SK-N-SH treated with all-trans-retinoic acid at 6 μM for 48 hours (cell line): ENCODE results near the gene SFXN1.

Experiments used
- ATAC-seq: fragments of 200-7000 bp; cut with Tn5 transposase; 3 replicates; pipeline ENCODE4 v1.9.1; 2020; ENCODE audit warnings: mild to moderate bottlenecking, moderate library complexity
- ARNTL ChIP-seq: fragments of 450-650 bp; formaldehyde crosslinking; IDR thresholded peaks from 2 replicates; pipeline ENCODE4 v1.5.0; 2020; ENCODE audit warnings: low read depth, mild to moderate bottlenecking, moderate library complexity, borderline replicate concordance
- BACH2 ChIP-seq: fragments of 250-450 bp; sonication (Bioruptor Pico); IDR thresholded peaks from 2 replicates; pipeline ENCODE4 v1.9.0; 2021; ENCODE audit warnings: mild to moderate bottlenecking, borderline replicate concordance
- CSDC2 ChIP-seq: fragments of 250-450 bp; sonication (Bioruptor Pico); IDR thresholded peaks from 2 replicates; pipeline ENCODE4 v1.5.0; 2020; ENCODE audit warnings: mild to moderate bottlenecking, moderate library complexity
- ESRRG ChIP-seq: fragments of 250-450 bp; sonication (Bioruptor Pico); IDR thresholded peaks from 2 replicates; pipeline ENCODE4 v1.6.1; 2021; ENCODE audit warnings: mild to moderate bottlenecking
- GLIS3 ChIP-seq: fragments of 250-450 bp; sonication (Bioruptor Pico); IDR thresholded peaks from 2 replicates; pipeline ENCODE4 v1.5.0; 2020; ENCODE audit warnings: mild to moderate bottlenecking, moderate library complexity
- ISL1 ChIP-seq: fragments of 250-450 bp; sonication (Bioruptor Pico); IDR thresholded peaks from 2 replicates; pipeline ENCODE4 v2.1.2; 2022; ENCODE audit warnings: mild to moderate bottlenecking, moderate library complexity
- OSR1 ChIP-seq: fragments of 250-450 bp; sonication (Bioruptor Pico); IDR thresholded peaks from 2 replicates; pipeline ENCODE4 v1.8.0; 2022; ENCODE audit warnings: moderate library complexity, mild to moderate bottlenecking, inconsistent platforms
- RARB ChIP-seq: fragments of 250-450 bp; sonication (Bioruptor Pico); IDR thresholded peaks from 2 replicates; pipeline ENCODE4 v1.8.0; 2021; ENCODE audit warnings: mild to moderate bottlenecking, moderate library complexity
- SNAI2 ChIP-seq: fragments of 250-450 bp; sonication (Bioruptor Pico); IDR thresholded peaks from 2 replicates; pipeline ENCODE4 v1.5.0; 2020; ENCODE audit warnings: mild to moderate bottlenecking, moderate library complexity
- TCF4 ChIP-seq: fragments of 250-450 bp; sonication (Bioruptor Pico); IDR thresholded peaks from 2 replicates; pipeline ENCODE4 v1.8.0; 2021; ENCODE audit warnings: mild to moderate bottlenecking, moderate library complexity, borderline replicate concordance
- TOX ChIP-seq: fragments of 250-450 bp; sonication (Bioruptor Pico); IDR thresholded peaks from 2 replicates; pipeline ENCODE4 v1.8.0; 2021; ENCODE audit warnings: mild to moderate bottlenecking, moderate library complexity, borderline replicate concordance
- ZC3H10 ChIP-seq: fragments of 250-450 bp; sonication (Bioruptor Pico); IDR thresholded peaks from 2 replicates; pipeline ENCODE4 v1.5.1; 2021; ENCODE audit warnings: mild to moderate bottlenecking, moderate library complexity
- ZFP3 ChIP-seq: fragments of 250-450 bp; sonication (Bioruptor Pico); IDR thresholded peaks from 2 replicates; pipeline ENCODE4 v1.5.0; 2020; ENCODE audit warnings: mild to moderate bottlenecking, moderate library complexity
- ZFP30 ChIP-seq: fragments of 450-650 bp; formaldehyde crosslinking; IDR thresholded peaks from 2 replicates; pipeline ENCODE4 v1.5.0; 2022; ENCODE audit warnings: mild to moderate bottlenecking, moderate library complexity
- ZNF565 ChIP-seq: fragments of 450-650 bp; formaldehyde crosslinking; conservative IDR thresholded peaks from 2 replicates; pipeline ENCODE4 v1.5.0; 2020; ENCODE audit warnings: low read depth, mild to moderate bottlenecking, moderate library complexity
- ZNF70 ChIP-seq: fragments of 450-650 bp; formaldehyde crosslinking; IDR thresholded peaks from 2 replicates; pipeline ENCODE4 v1.5.0; 2020; ENCODE audit warnings: mild to moderate bottlenecking, moderate library complexity
- TF ChIP-seq, protein P1 (sequence below): fragments of 250-450 bp; sonication (Bioruptor Pico); IDR thresholded peaks from 2 replicates; pipeline ENCODE4 v1.5.0; 2020; ENCODE audit warnings: mild to moderate bottlenecking, moderate library complexity
- TF ChIP-seq, protein P2 (sequence below): fragments of 250-450 bp; sonication (Bioruptor Pico); IDR thresholded peaks from 2 replicates; pipeline ENCODE4 v1.8.0; 2021; ENCODE audit warnings: low read depth, mild to moderate bottlenecking, moderate library complexity, borderline replicate concordance
- TF ChIP-seq, protein P3 (sequence below): fragments of 250-450 bp; sonication (Bioruptor Pico); IDR thresholded peaks from 2 replicates; pipeline ENCODE4 v1.5.1; 2021; ENCODE audit warnings: mild to moderate bottlenecking, moderate library complexity
- TF ChIP-seq, protein P4 (sequence below): fragments of 250-450 bp; sonication (Bioruptor Pico); IDR thresholded peaks from 2 replicates; pipeline ENCODE4 v1.8.0; 2020; ENCODE audit warnings: mild to moderate bottlenecking, moderate library complexity, borderline replicate concordance
- TF ChIP-seq, protein P5 (sequence below): fragments of 250-450 bp; sonication (Bioruptor Pico); IDR thresholded peaks from 2 replicates; pipeline ENCODE4 v1.5.1; 2020; ENCODE audit warnings: low read depth, mild to moderate bottlenecking, moderate library complexity

SFXN1 gene

DNA sequence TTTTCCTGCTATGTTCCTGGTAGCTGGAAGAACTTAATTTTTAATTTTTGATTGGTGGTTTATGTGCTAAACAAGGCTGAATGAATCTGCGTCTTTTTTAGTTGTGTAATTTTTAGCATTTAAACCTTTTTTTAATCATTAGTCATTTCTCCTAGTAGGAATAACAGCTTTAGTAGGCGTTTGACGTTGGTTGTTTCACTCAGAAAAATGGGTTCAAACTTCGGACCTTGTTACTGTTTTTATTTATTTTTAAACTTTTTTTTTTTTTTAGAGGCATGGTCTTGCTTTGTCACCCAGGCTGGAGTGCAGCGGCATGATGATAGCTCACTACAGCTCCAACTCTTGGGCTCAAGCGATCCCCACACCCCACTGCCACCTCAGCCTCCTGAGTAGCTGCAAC is 12.9 kb downstream of the SFXN1 start (continued):
- TF ChIP-seq, protein P1, sequence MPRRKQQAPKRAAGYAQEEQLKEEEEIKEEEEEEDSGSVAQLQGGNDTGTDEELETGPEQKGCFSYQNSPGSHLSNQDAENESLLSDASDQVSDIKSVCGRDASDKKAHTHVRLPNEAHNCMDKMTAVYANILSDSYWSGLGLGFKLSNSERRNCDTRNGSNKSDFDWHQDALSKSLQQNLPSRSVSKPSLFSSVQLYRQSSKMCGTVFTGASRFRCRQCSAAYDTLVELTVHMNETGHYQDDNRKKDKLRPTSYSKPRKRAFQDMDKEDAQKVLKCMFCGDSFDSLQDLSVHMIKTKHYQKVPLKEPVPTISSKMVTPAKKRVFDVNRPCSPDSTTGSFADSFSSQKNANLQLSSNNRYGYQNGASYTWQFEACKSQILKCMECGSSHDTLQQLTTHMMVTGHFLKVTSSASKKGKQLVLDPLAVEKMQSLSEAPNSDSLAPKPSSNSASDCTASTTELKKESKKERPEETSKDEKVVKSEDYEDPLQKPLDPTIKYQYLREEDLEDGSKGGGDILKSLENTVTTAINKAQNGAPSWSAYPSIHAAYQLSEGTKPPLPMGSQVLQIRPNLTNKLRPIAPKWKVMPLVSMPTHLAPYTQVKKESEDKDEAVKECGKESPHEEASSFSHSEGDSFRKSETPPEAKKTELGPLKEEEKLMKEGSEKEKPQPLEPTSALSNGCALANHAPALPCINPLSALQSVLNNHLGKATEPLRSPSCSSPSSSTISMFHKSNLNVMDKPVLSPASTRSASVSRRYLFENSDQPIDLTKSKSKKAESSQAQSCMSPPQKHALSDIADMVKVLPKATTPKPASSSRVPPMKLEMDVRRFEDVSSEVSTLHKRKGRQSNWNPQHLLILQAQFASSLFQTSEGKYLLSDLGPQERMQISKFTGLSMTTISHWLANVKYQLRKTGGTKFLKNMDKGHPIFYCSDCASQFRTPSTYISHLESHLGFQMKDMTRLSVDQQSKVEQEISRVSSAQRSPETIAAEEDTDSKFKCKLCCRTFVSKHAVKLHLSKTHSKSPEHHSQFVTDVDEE (CRISPR knock-in tag), result no peak
- TF ChIP-seq ZNF70 (CRISPR knock-in tag) (no peak), SNAI2 (CRISPR knock-in tag) (no peak), ISL1 (CRISPR knock-in tag) (no peak), ZC3H10 (CRISPR knock-in tag) (no peak), CSDC2 (CRISPR knock-in tag) (no peak)
- TF ChIP-seq, protein P2, sequence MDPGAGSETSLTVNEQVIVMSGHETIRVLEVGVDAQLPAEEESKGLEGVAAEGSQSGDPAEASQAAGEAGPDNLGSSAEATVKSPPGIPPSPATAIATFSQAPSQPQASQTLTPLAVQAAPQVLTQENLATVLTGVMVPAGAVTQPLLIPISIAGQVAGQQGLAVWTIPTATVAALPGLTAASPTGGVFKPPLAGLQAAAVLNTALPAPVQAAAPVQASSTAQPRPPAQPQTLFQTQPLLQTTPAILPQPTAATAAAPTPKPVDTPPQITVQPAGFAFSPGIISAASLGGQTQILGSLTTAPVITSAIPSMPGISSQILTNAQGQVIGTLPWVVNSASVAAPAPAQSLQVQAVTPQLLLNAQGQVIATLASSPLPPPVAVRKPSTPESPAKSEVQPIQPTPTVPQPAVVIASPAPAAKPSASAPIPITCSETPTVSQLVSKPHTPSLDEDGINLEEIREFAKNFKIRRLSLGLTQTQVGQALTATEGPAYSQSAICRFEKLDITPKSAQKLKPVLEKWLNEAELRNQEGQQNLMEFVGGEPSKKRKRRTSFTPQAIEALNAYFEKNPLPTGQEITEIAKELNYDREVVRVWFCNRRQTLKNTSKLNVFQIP (CRISPR knock-in tag), result no peak
- TF ChIP-seq, protein P3, sequence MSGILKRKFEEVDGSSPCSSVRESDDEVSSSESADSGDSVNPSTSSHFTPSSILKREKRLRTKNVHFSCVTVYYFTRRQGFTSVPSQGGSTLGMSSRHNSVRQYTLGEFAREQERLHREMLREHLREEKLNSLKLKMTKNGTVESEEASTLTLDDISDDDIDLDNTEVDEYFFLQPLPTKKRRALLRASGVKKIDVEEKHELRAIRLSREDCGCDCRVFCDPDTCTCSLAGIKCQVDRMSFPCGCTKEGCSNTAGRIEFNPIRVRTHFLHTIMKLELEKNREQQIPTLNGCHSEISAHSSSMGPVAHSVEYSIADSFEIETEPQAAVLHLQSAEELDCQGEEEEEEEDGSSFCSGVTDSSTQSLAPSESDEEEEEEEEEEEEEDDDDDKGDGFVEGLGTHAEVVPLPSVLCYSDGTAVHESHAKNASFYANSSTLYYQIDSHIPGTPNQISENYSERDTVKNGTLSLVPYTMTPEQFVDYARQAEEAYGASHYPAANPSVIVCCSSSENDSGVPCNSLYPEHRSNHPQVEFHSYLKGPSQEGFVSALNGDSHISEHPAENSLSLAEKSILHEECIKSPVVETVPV (CRISPR knock-in tag), result no peak
- TF ChIP-seq, protein P4, sequence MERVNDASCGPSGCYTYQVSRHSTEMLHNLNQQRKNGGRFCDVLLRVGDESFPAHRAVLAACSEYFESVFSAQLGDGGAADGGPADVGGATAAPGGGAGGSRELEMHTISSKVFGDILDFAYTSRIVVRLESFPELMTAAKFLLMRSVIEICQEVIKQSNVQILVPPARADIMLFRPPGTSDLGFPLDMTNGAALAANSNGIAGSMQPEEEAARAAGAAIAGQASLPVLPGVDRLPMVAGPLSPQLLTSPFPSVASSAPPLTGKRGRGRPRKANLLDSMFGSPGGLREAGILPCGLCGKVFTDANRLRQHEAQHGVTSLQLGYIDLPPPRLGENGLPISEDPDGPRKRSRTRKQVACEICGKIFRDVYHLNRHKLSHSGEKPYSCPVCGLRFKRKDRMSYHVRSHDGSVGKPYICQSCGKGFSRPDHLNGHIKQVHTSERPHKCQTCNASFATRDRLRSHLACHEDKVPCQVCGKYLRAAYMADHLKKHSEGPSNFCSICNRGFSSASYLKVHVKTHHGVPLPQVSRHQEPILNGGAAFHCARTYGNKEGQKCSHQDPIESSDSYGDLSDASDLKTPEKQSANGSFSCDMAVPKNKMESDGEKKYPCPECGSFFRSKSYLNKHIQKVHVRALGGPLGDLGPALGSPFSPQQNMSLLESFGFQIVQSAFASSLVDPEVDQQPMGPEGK, result no peak

DNA sequence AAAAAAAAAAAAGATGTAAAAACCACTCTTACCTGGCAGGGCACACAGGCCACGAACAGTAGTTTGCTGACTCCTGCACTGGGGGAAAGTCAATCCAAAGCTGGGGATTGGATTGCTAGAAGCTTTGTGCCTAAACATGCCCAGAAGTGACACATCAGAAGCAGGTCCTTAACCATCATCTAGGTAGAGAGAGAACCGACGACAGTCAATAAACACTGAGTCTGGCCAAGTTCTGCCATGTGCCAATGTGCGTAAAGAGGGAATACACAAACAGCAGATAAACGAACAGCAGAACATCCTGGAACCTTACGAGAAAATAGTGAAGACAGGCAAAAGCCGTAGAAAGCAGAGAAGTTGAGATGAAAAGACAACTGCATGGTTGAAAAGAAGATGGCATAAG is 14.9 kb downstream of the SFXN1 start:
- TF ChIP-seq GLIS3 (CRISPR knock-in tag), result no peak
- TF ChIP-seq BACH2 (CRISPR knock-in tag), result no peak
- TF ChIP-seq OSR1 (CRISPR knock-in tag), result no peak
- no peak for TF ChIP-seq ESRRG (CRISPR knock-in tag)
- TF ChIP-seq, protein P3 (CRISPR knock-in tag), result no peak
- no peak for TF ChIP-seq TCF4 (CRISPR knock-in tag)
- TF ChIP-seq, protein P4, result no peak
- TF ChIP-seq, protein P2 (CRISPR knock-in tag), result no peak
- no peak for TF ChIP-seq ZFP3 (CRISPR knock-in tag)
- TF ChIP-seq ISL1 (CRISPR knock-in tag), result no peak
- TF ChIP-seq SNAI2 (CRISPR knock-in tag), result no peak
- no peak for TF ChIP-seq ARNTL (CRISPR knock-in tag)
- no peak for TF ChIP-seq RARB (CRISPR knock-in tag)
- TF ChIP-seq ZC3H10 (CRISPR knock-in tag), result no peak
- TF ChIP-seq ZNF565 (CRISPR knock-in tag), result no peak
- TF ChIP-seq, protein P5, sequence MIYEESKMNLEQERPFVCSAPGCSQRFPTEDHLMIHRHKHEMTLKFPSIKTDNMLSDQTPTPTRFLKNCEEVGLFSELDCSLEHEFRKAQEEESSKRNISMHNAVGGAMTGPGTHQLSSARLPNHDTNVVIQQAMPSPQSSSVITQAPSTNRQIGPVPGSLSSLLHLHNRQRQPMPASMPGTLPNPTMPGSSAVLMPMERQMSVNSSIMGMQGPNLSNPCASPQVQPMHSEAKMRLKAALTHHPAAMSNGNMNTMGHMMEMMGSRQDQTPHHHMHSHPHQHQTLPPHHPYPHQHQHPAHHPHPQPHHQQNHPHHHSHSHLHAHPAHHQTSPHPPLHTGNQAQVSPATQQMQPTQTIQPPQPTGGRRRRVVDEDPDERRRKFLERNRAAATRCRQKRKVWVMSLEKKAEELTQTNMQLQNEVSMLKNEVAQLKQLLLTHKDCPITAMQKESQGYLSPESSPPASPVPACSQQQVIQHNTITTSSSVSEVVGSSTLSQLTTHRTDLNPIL, result no peak
- TF ChIP-seq ZNF70 (CRISPR knock-in tag), result no peak
- TF ChIP-seq CSDC2 (CRISPR knock-in tag), result no peak
- no peak for TF ChIP-seq TOX (CRISPR knock-in tag)
- TF ChIP-seq ZFP30 (CRISPR knock-in tag), result no peak

More for the DNA sequence above, 14.9 kb downstream of the SFXN1 start:
- no peak for ATAC-seq
